Gastrocnemius medialis (tissue), 4 donors: ENCODE data around the gene OR2B2.

Experiments
- POLR2A ChIP-seq, 2 donors: fragments of 450-650 bp; IDR thresholded peaks; one replicate each; pipeline ENCODE4 v1.6.1; 2017; ENCODE audit warnings: antibody characterized with exemption in 2 of 2, mild to moderate bottlenecking in 2 of 2, moderate library complexity in 2 of 2
- TF ChIP-seq, protein P1 (sequence below), 5 experiments: fragments of 450-650 bp in 3 of 5; fragments of 200-600 bp in 2 of 5; sonication (generic) in 2 of 5; IDR thresholded peaks in 4 of 5; conservative IDR thresholded peaks in 1 of 5; 1 replicate in 4 of 5; 2 replicates in 1 of 5; pipeline ENCODE4 v1.5.1; 2016 to 2019; ENCODE audit warnings: antibody characterized with exemption in 5 of 5, mild to moderate bottlenecking in 3 of 5, moderate library complexity in 3 of 5

DNA sequence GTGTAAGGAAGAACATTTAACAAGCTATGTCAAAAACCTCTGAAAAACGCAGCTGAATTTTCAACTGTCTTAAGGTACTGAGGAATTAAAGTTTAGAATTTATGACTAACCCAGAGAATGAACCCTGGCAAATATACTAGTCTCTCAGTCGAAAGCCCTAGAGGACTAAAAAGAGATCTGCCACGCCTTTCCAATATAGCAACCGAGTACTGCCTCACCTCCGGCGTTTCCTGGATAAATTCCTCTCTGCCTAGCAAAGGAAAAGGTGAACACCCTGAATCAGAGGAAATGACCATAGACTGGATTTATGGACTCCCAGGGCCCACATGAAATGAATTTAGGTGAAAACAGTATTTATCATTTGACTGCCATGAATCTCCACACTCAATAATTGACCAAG lies 12.0 kb upstream of the OR2B2 start:
- no peak for TF ChIP-seq POLR2A (IDR thresholded peaks at IDR 0.05)
- TF ChIP-seq, protein P1, sequence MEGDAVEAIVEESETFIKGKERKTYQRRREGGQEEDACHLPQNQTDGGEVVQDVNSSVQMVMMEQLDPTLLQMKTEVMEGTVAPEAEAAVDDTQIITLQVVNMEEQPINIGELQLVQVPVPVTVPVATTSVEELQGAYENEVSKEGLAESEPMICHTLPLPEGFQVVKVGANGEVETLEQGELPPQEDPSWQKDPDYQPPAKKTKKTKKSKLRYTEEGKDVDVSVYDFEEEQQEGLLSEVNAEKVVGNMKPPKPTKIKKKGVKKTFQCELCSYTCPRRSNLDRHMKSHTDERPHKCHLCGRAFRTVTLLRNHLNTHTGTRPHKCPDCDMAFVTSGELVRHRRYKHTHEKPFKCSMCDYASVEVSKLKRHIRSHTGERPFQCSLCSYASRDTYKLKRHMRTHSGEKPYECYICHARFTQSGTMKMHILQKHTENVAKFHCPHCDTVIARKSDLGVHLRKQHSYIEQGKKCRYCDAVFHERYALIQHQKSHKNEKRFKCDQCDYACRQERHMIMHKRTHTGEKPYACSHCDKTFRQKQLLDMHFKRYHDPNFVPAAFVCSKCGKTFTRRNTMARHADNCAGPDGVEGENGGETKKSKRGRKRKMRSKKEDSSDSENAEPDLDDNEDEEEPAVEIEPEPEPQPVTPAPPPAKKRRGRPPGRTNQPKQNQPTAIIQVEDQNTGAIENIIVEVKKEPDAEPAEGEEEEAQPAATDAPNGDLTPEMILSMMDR (IDR thresholded peaks at IDR 0.05 in 4 of 5, conservative IDR thresholded peaks at IDR 0.05 in 1 of 5), result no peak
